HCT116 (cell line): ENCODE data around the gene TLE4. TPM values are rescaled to one million over a fixed set of nuclear protein-coding genes. Genes with fewer than 3 reads are reported as not detected.

Experiments used
- ATAC-seq: fragments of 200-7000 bp; cut with Tn5 transposase; 2 replicates; pipeline ENCODE4 v1.9.1; 2020; ENCODE audit warnings: mild to moderate bottlenecking, moderate library complexity
- BruUV-seq: library from RNA; stranded (reverse); fragments of 400-500 nt; replicated peaks from 2 replicates; lab custom pipeline; 2021; lab: Mats Ljungman, UMichigan
- CTCF ChIA-PET: fragments of 300-600 bp; sonication (Branson Sonifier 250); formaldehyde crosslinking; loops from one replicate; lab custom pipeline; 2021; ENCODE audit warnings: antibody characterized with exemption; lab: Charles Lee
- POLR2A ChIA-PET: fragments of 300-600, 350-600 bp; sonication (Branson Sonifier 250); formaldehyde crosslinking; loops from one replicate; lab custom pipeline; 2021; ENCODE audit warnings: antibody characterized with exemption; lab: Charles Lee
- RAD21 ChIA-PET, 2 experiments: fragments of 300-600 bp; sonication (Branson Sonifier 250); formaldehyde crosslinking; loops; one replicate each; lab custom pipeline; 2023; ENCODE audit warnings: low total read pairs in 2 of 2; ENCODE audit not compliant: uncharacterized antibody in 2 of 2, unreplicated experiment in 2 of 2, low non-redundant PET in 1 of 2; lab: Charles Lee
- DNase-seq: peaks from one replicate; pipeline ENCODE4 v3.0.0-alpha.2; 2010; ENCODE audit warnings: low read depth, low spot score
- H2AFZ ChIP-seq: fragments of 200-600 bp; shearing (Covaris generic), sonication (generic); 2 replicates; pipeline ENCODE4 v1.6.1; 2017; ENCODE audit warnings: low read depth, mixed run types, mixed read lengths, antibody characterized with exemption, low read length; ENCODE audit not compliant: poor library complexity, severe bottlenecking
- H3K27ac ChIP-seq: 2 replicates; pipeline ENCODE4 v1.5.1; 2012; ENCODE audit warnings: low read depth, low read length
- H3K27me3 ChIP-seq: fragments of 200-600 bp; sonication (generic); 2 replicates; pipeline ENCODE4 v1.6.1; 2016; ENCODE audit warnings: mixed run types, low read length, mixed read lengths; ENCODE audit not compliant: insufficient read depth
- H3K36me3 ChIP-seq, 2 experiments: fragments of 200-500 bp in 1 of 2; fragments of 200-600 bp in 1 of 2; sonication (Bioruptor generic) in 1 of 2; sonication (generic) in 1 of 2; 2 replicates each; pipeline versions ENCODE4 v1.5.1 to v1.6.1; 2014 to 2016; ENCODE audit warnings: low read length in 2 of 2, inconsistent platforms in 1 of 2, mixed read lengths in 1 of 2, mixed run types in 1 of 2; ENCODE audit not compliant: insufficient read depth in 2 of 2, control insufficient read depth in 1 of 2
- H3K4me1 ChIP-seq, 2 experiments: fragments of 200-600 bp in 1 of 2; sonication (generic) in 1 of 2; 2 replicates each; pipeline versions ENCODE4 v1.5.1 to v1.6.1; 2012 to 2017; ENCODE audit warnings: low read length in 2 of 2, inconsistent platforms in 1 of 2, mild to moderate bottlenecking in 1 of 2, mixed read lengths in 1 of 2, mixed run types in 1 of 2, moderate library complexity in 1 of 2; ENCODE audit not compliant: insufficient read depth in 2 of 2, control insufficient read depth in 1 of 2
- H3K4me2 ChIP-seq: fragments of 200-600 bp; sonication (generic); 2 replicates; pipeline ENCODE4 v1.6.1; 2017; ENCODE audit warnings: mixed run types, low read length, mixed read lengths
- H3K4me3 ChIP-seq, 2 experiments: fragments of 200-600 bp in 1 of 2; sonication (generic) in 1 of 2; replicated peaks in 1 of 2; 2 replicates each; pipeline ENCODE4 v1.5.1; 2011 to 2016; ENCODE audit warnings: low read length in 2 of 2, control low read depth in 1 of 2, low read depth in 1 of 2, mild to moderate bottlenecking in 1 of 2, mixed read lengths in 1 of 2, mixed run types in 1 of 2
- H3K79me2 ChIP-seq: fragments of 200-600 bp; sonication (generic); 2 replicates; pipeline ENCODE4 v1.6.1; 2017; ENCODE audit warnings: mild to moderate bottlenecking, mixed run types, low read length, moderate library complexity, mixed read lengths; ENCODE audit not compliant: insufficient read depth
- H3K9ac ChIP-seq: fragments of 200-600 bp; sonication (generic); 2 replicates; pipeline ENCODE4 v1.6.1; 2016; ENCODE audit warnings: low read length, mixed read lengths
- H3K9me2 ChIP-seq: fragments of 200-600 bp; sonication (generic), shearing (Covaris generic); 2 replicates; pipeline ENCODE4 v1.6.1; 2017; ENCODE audit warnings: mixed run types, mild to moderate bottlenecking, moderate library complexity; ENCODE audit not compliant: insufficient read depth
- H3K9me3 ChIP-seq, 2 experiments: fragments of 200-500 bp in 1 of 2; fragments of 200-600 bp in 1 of 2; sonication (Bioruptor generic) in 1 of 2; sonication (generic) in 1 of 2; 2 replicates each; pipeline ENCODE4 v1.6.1; 2014 to 2017; ENCODE audit warnings: low read length in 2 of 2, mixed read lengths in 2 of 2, inconsistent platforms in 1 of 2, low read depth in 1 of 2, mild to moderate bottlenecking in 1 of 2, mixed run types in 1 of 2, moderate library complexity in 1 of 2; ENCODE audit not compliant: control insufficient read depth in 1 of 2, insufficient read depth in 1 of 2
- H4K20me1 ChIP-seq: fragments of 200-600 bp; sonication (generic), shearing (Covaris generic); 2 replicates; pipeline ENCODE4 v1.6.1; 2017; ENCODE audit warnings: mixed run types, mild to moderate bottlenecking, moderate library complexity; ENCODE audit not compliant: insufficient read depth
- CBX3 ChIP-seq: IDR thresholded peaks from 2 replicates; pipeline ENCODE4 v1.6.1; 2012; ENCODE audit warnings: low read depth
- CEBPB ChIP-seq: IDR thresholded peaks from 2 replicates; pipeline ENCODE4 v1.6.1; 2012; ENCODE audit warnings: low read depth
- EGR1 ChIP-seq: IDR thresholded peaks from 2 replicates; pipeline ENCODE4 v1.6.1; 2012; ENCODE audit warnings: low read depth
- ELF1 ChIP-seq: IDR thresholded peaks from 2 replicates; pipeline ENCODE4 v1.6.1; 2012; ENCODE audit warnings: low read depth, borderline replicate concordance
- EZH2 ChIP-seq: fragments of 200-600 bp; sonication (generic); IDR thresholded peaks from 2 replicates; pipeline ENCODE4 v1.6.1; 2017; ENCODE audit warnings: antibody characterized with exemption, mixed run types
- EZH2phosphoT487 ChIP-seq: fragments of 200-600 bp; IDR thresholded peaks from 2 replicates; pipeline ENCODE4 v1.6.1; 2018; ENCODE audit warnings: antibody characterized with exemption, borderline replicate concordance
- FOSL1 ChIP-seq: IDR thresholded peaks from 2 replicates; pipeline ENCODE4 v1.6.1; 2012; ENCODE audit warnings: low read depth
- JUND ChIP-seq: IDR thresholded peaks from 2 replicates; pipeline ENCODE4 v1.6.1; 2012
- MAX ChIP-seq: IDR thresholded peaks from 2 replicates; pipeline ENCODE4 v1.6.1; 2012
- POLR2A ChIP-seq: IDR thresholded peaks from 2 replicates; pipeline ENCODE4 v1.7.0; 2011; ENCODE audit warnings: borderline replicate concordance; ENCODE audit not compliant: insufficient read depth, insufficient read length; ENCODE audit errors: extremely low read depth
- POLR2AphosphoS5 ChIP-seq: IDR thresholded peaks from 2 replicates; pipeline ENCODE4 v1.6.1; 2011; ENCODE audit warnings: mild to moderate bottlenecking, low read depth, low read length, moderate library complexity
- SIN3A ChIP-seq: IDR thresholded peaks from 2 replicates; pipeline ENCODE4 v1.6.1; 2012; ENCODE audit warnings: low read depth
- SP1 ChIP-seq: IDR thresholded peaks from 2 replicates; pipeline ENCODE4 v1.6.1; 2012; ENCODE audit warnings: low read depth
- SRF ChIP-seq: IDR thresholded peaks from 2 replicates; pipeline ENCODE4 v1.6.1; 2012; ENCODE audit warnings: low read depth
- TCF7L2 ChIP-seq: IDR thresholded peaks from 2 replicates; pipeline ENCODE4 v1.7.0; 2011; ENCODE audit warnings: borderline replicate concordance, inconsistent platforms; ENCODE audit not compliant: insufficient read depth, insufficient read length; ENCODE audit errors: extremely low read depth
- ZFX ChIP-seq: fragments of 450-650 bp; IDR thresholded peaks from 2 replicates; pipeline ENCODE4 v1.6.1; 2017
- ZNF274 ChIP-seq: fragments of 200-500 bp; sonication (Bioruptor generic); IDR thresholded peaks from 2 replicates; pipeline ENCODE4 v1.6.1; 2014; ENCODE audit warnings: mild to moderate bottlenecking, low read depth, low read length, inconsistent platforms
- intact Hi-C: fragments of 100-400 bp; cut with micrococcal nuclease; formaldehyde crosslinking; loops from 2 replicates; pipeline ENCODE4 v1.10.0; 2022
- total RNA-seq: library from RNA; stranded (reverse); gene quantifications from one replicate; pipeline ENCODE4 v1.2.1, GENCODE V29; 2021; ENCODE audit not compliant: unreplicated experiment
- TF ChIP-seq, protein P1 (sequence below), 3 experiments: fragments of 200-600 bp in 1 of 3; sonication (generic) in 1 of 3; IDR thresholded peaks in 2 of 3; conservative IDR thresholded peaks in 1 of 3; 2 replicates each; pipeline ENCODE4 v1.5.1; 2012 to 2017; ENCODE audit warnings: low read depth in 2 of 3, low read length in 2 of 3, antibody characterized with exemption in 1 of 3, borderline replicate concordance in 1 of 3, control low read depth in 1 of 3, mild to moderate bottlenecking in 1 of 3, mixed read lengths in 1 of 3, mixed run types in 1 of 3, moderate library complexity in 1 of 3; ENCODE audit not compliant: insufficient read depth in 1 of 3
- TF ChIP-seq, protein P2 (sequence below): IDR thresholded peaks from 2 replicates; pipeline ENCODE4 v1.6.1; 2012

The TLE4 gene
- total RNA-seq, 1 experiment from 2014 or later, result 0.39 TPM

DNA sequence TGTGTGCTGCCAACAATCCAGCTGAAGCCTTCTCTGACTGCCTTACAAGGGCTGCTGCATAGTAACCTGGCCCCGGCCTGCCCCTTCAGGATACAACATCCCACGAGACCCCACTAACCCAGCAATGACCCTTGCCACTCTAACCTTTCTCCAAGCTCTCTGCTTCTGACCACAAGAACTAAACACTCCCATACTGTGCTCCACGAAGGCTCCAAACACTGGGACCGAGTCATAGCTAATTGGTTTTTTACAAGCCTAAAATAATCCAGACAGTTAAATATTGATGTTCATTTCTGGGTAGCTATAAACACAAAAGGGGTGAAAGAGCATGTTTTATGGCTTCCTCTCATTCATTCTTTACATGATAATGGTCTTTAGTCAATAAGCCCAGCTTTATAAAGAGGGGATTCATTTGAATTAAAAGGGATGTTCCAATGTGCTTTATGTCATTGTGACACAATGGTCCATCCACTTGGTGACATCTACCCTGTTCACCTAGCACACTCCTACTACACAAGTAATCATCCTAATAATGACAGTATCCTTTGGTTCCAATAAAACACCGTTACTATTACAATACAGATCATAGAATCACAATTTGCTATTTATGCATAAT is 16.2 kb upstream of the TLE4 start:
- CTCF ChIA-PET, result no interaction called here
- Histone ChIP-seq H3K36me3 (no peaks in the 10 kb centered on the region), H3K4me2 (no peak overlapping the region), H3K4me1 (no peaks in the 10 kb centered on the region), H3K27me3 (no peaks in the 10 kb centered on the region), H3K4me3 (no peak overlapping the region), H3K27ac (no peak overlapping the region), H3K9me2 (no peaks in the 10 kb centered on the region), H4K20me1 (no peaks in the 10 kb centered on the region), H2AFZ (no peak overlapping the region), H3K9ac (no peak overlapping the region), H3K79me2 (no peaks in the 10 kb centered on the region), H3K9me3 (peaks cover 0 to 9% of the 10 kb centered on the region in 2 experiments; a peak in 2 of 4 replicates)
- BruUV-seq, result no TSS peak
- ATAC-seq (no peak), DNase-seq (no peak)
- POLR2A ChIA-PET, result no interaction called here
- TF ChIP-seq EZH2 (no peak), EGR1 (no peak), POLR2A (no peak), ELF1 (no peak), SIN3A (no peak), JUND (no peak), ZNF274 (no peak), FOSL1 (no peak), CEBPB (no peak), POLR2AphosphoS5 (no peak)
- RAD21 ChIA-PET, result no interaction called here
- intact Hi-C loops, result no loop called here

GRCh38 chr9:79559495-79560181 is 12.1 kb upstream of the TLE4 start:
- ChIA-PET POLR2A (no interaction called here), CTCF (no interaction called here), RAD21 (no interaction called here)
- Histone ChIP-seq H4K20me1 (no peaks in the 10 kb centered on the region), H2AFZ (no peak overlapping the region), H3K4me3 (no peak overlapping the region), H3K27me3 (no peaks in the 10 kb centered on the region), H3K79me2 (no peaks in the 10 kb centered on the region), H3K4me2 (no peak overlapping the region), H3K36me3 (no peaks in the 10 kb centered on the region), H3K9me3 (peaks cover 0 to 15% of the 10 kb centered on the region in 2 experiments; a peak in 2 of 4 replicates), H3K27ac (no peak overlapping the region), H3K9me2 (no peaks in the 10 kb centered on the region), H3K9ac (no peak overlapping the region), H3K4me1 (no peaks in the 10 kb centered on the region)
- no peak for ATAC-seq
- DNase-seq, result no peak
- BruUV-seq, result no TSS peak
- intact Hi-C loops, result no loop called here
- TF ChIP-seq ZFX, result no peak
- no peak for TF ChIP-seq JUND
- TF ChIP-seq FOSL1, result no peak
- no peak for TF ChIP-seq SRF
- no peak for TF ChIP-seq CBX3
- no peak for TF ChIP-seq TCF7L2
- TF ChIP-seq, protein P1, sequence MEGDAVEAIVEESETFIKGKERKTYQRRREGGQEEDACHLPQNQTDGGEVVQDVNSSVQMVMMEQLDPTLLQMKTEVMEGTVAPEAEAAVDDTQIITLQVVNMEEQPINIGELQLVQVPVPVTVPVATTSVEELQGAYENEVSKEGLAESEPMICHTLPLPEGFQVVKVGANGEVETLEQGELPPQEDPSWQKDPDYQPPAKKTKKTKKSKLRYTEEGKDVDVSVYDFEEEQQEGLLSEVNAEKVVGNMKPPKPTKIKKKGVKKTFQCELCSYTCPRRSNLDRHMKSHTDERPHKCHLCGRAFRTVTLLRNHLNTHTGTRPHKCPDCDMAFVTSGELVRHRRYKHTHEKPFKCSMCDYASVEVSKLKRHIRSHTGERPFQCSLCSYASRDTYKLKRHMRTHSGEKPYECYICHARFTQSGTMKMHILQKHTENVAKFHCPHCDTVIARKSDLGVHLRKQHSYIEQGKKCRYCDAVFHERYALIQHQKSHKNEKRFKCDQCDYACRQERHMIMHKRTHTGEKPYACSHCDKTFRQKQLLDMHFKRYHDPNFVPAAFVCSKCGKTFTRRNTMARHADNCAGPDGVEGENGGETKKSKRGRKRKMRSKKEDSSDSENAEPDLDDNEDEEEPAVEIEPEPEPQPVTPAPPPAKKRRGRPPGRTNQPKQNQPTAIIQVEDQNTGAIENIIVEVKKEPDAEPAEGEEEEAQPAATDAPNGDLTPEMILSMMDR (IDR thresholded peaks at IDR 0.05 in 2 of 3, conservative IDR thresholded peaks at IDR 0.05 in 1 of 3; ENCODE audit: borderline replicate concordance in 1 of 3, insufficient read depth in 1 of 3, low read depth in 2 of 3, low read length in 2 of 3), result no peak
- no peak for TF ChIP-seq SIN3A
- no peak for TF ChIP-seq EZH2
- no peak for TF ChIP-seq EZH2phosphoT487
- TF ChIP-seq, protein P2, sequence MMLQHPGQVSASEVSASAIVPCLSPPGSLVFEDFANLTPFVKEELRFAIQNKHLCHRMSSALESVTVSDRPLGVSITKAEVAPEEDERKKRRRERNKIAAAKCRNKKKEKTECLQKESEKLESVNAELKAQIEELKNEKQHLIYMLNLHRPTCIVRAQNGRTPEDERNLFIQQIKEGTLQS, result no peak
- TF ChIP-seq SP1, result no peak
- TF ChIP-seq MAX, result no peak
- TF ChIP-seq POLR2A, result no peak
